ENCODE measurements around the gene EML3. TPM values are rescaled to one million over a fixed set of nuclear protein-coding genes. Genes with fewer than 3 reads are reported as not detected.
A peak's percentile ranks its signal among the peaks of the same experiment; 100 is the strongest.

EML3 gene
- total and polyA plus RNA-seq, 11 donors, result 8.8 to 40.9 (median 15.3) TPM

GRCh38 chr11:62610403-62610802, 2.2 kb downstream of the EML3 start:
- ATAC-seq, result no peak
- no peak overlapping the region for H3K4me3 ChIP-seq
- intact Hi-C loops (cut with DNase I), result loop anchor here in 3 of 10 donors (5.0 kb wide), 1 partner anchor 37 kb away; the partner anchor contains the start of gene GANAB (in 3 of the 3)
- H3K9me3 ChIP-seq, result no peaks in the 10 kb centered on the region
- H3K4me1 ChIP-seq, result peaks cover 4 to 47% (median 18%) of the 10 kb centered on the region in 12 donors
- peak overlapping the region in 3 of 12 donors; percentile 12 to 98 (median 98) for H3K27ac ChIP-seq
- WGBS, 4 donors, result 84 to 90% (median 87%) methylated on average over 6 of the region's 6 CpGs
- TF ChIP-seq POLR2A (IDR thresholded peaks at IDR 0.05), result no peak
- no peak for TF ChIP-seq CTCF (IDR thresholded peaks at IDR 0.05)
- no peak for DNase-seq
- peaks cover 0 to 57% (median 33%) of the 10 kb centered on the region in 9 donors for H3K36me3 ChIP-seq
- H3K27me3 ChIP-seq, result no peaks in the 10 kb centered on the region

- peaks cover 4 to 47% (median 18%) of the 10 kb centered on the region in 12 donors for H3K4me1 ChIP-seq
- peaks cover 0 to 70% (median 35%) of the 10 kb centered on the region in 9 donors for H3K36me3 ChIP-seq
- no peak overlapping the region for H3K4me3 ChIP-seq
- no peak for TF ChIP-seq CTCF (IDR thresholded peaks at IDR 0.05)
- no peak for TF ChIP-seq POLR2A (IDR thresholded peaks at IDR 0.05)
- 93 to 97% (median 94%) methylated on average over 10 to 12 of the region's 12 CpGs for WGBS, 4 donors
- no peak overlapping the region for H3K27ac ChIP-seq
- H3K9me3 ChIP-seq, result no peaks in the 10 kb centered on the region
- H3K27me3 ChIP-seq, result no peaks in the 10 kb centered on the region
- no peak for ATAC-seq
- intact Hi-C loops (cut with DNase I), result no loop called here
- no peak for DNase-seq
These were observed 3.8 kb downstream of the EML3 start for GRCh38 chr11:62608776-62609175.

DNA sequence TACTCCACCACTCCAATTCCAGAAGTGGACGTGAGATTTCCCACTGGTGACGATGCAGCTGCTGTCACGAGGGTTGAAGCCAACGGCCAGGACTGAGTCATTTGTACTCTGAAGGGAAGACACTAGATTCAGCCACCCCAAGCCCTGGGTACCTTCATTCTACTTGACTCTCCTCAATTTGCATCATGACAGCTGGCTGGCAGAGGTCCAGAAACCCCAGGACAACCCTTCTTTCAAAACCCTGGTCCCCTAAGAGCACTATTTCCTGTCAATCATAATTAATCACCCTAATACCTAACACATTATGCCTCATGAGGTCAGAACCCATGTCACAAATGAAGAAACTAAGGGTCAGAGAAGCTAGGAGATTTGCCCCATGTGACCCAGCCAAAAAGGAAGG, 4.9 kb downstream of the EML3 start:
- ATAC-seq (no peak), DNase-seq (no peak)
- WGBS, 4 donors, result 69 to 80% (median 75%) methylated on average over 4 of the region's 4 CpGs
- peaks cover 0 to 72% (median 35%) of the 10 kb centered on the region in 9 donors for H3K36me3 ChIP-seq
- no peak overlapping the region for H3K27ac ChIP-seq
- intact Hi-C loops (cut with DNase I), result no loop called here
- H3K4me3 ChIP-seq, result no peak overlapping the region
- H3K27me3 ChIP-seq, result no peaks in the 10 kb centered on the region
- no peaks in the 10 kb centered on the region for H3K9me3 ChIP-seq
- peaks cover 4 to 48% (median 17%) of the 10 kb centered on the region in 12 donors for H3K4me1 ChIP-seq
- no peak for TF ChIP-seq POLR2A (IDR thresholded peaks at IDR 0.05)
- no peak for TF ChIP-seq CTCF (IDR thresholded peaks at IDR 0.05)

DNA sequence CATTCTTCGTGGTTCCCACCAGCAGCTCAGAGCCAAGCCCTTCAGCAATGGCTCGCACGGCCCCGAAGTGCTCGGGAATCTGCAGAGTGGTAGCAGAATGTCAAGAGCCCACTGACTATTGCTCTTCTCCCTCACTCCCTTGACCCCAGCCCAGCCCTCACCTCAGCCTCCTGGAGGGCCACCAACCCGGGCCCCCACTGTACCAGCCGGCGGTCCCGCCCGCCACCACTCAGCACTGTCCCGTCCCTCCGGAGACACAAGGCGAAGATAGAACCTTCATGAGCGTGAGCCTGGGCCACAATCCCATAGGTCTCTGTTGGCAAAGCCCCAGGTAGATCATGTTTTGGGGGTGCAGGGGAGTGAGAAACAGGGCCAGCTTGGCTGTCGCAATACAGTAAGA, 6.7 kb downstream of the EML3 start:
- 94 to 97% (median 96%) methylated on average over 14 to 15 of the region's 15 CpGs for WGBS, 4 donors
- DNase-seq (no peak), ATAC-seq (no peak)
- H3K27me3 ChIP-seq, result no peaks in the 10 kb centered on the region
- no peak for TF ChIP-seq CTCF (IDR thresholded peaks at IDR 0.05)
- no peak for TF ChIP-seq POLR2A (IDR thresholded peaks at IDR 0.05)
- H3K4me1 ChIP-seq, result peaks cover 0 to 43% (median 13%) of the 10 kb centered on the region in 12 donors
- no peak overlapping the region for H3K4me3 ChIP-seq
- intact Hi-C loops (cut with DNase I), result no loop called here
- H3K27ac ChIP-seq, result no peak overlapping the region
- H3K36me3 ChIP-seq, result peaks cover 0 to 71% (median 35%) of the 10 kb centered on the region in 9 donors
- H3K9me3 ChIP-seq, result no peaks in the 10 kb centered on the region
